ENCODE results near the gene EXOSC7.
"Not testable (repeated sequence)": the region's sequence is repeated elsewhere in the genome, so short reads cannot be mapped to it uniquely, and the experiment has no call there.

Gene EXOSC7

GRCh38 chr3:44962621-44963393, 13.2 kb upstream of the EXOSC7 start:
- DNase-seq = no peak

- no peak for DNase-seq
Observed at GRCh38 chr3:44963571-44964325, 12.3 kb upstream of the EXOSC7 start.

- no peak for DNase-seq
Observed at GRCh38 chr3:44965165-44965564, 10.9 kb upstream of the EXOSC7 start.

GRCh38 chr3:44966795-44967278, 9.2 kb upstream of the EXOSC7 start:
- no peak for DNase-seq

GRCh38 chr3:44968447-44968858, 7.6 kb upstream of the EXOSC7 start:
- DNase-seq = no peak

- no peak for DNase-seq
Observed at GRCh38 chr3:44969154-44969827, 6.8 kb upstream of the EXOSC7 start.

- no peak for DNase-seq
Observed at GRCh38 chr3:44969828-44970179, 6.2 kb upstream of the EXOSC7 start.

- DNase-seq = no peak
Observed at GRCh38 chr3:44970926-44971490, 5.0 kb upstream of the EXOSC7 start.

GRCh38 chr3:44974416-44974815, 1.6 kb upstream of the EXOSC7 start:
- DNase-seq = no peak

GRCh38 chr3:44981220-44981619, 5.2 kb downstream of the EXOSC7 start:
- DNase-seq = no peak

GRCh38 chr3:44981751-44982150, 5.7 kb downstream of the EXOSC7 start:
- no peak for DNase-seq

GRCh38 chr3:44982817-44983216, 6.8 kb downstream of the EXOSC7 start:
- DNase-seq = no peak

GRCh38 chr3:44983484-44983941, 7.5 kb downstream of the EXOSC7 start:
- DNase-seq = no peak

- DNase-seq = no peak
Observed at GRCh38 chr3:44984335-44984734, 8.3 kb downstream of the EXOSC7 start.

GRCh38 chr3:44986330-44986729, 10.3 kb downstream of the EXOSC7 start:
- DNase-seq = not testable (repeated sequence)

- no peak for DNase-seq
Observed at GRCh38 chr3:44987332-44987731, 11.3 kb downstream of the EXOSC7 start.

GRCh38 chr3:44988073-44988472, 12.0 kb downstream of the EXOSC7 start:
- DNase-seq = no peak

GRCh38 chr3:44989141-44989540, 13.1 kb downstream of the EXOSC7 start:
- DNase-seq = no peak

GRCh38 chr3:44989636-44990373, 13.8 kb downstream of the EXOSC7 start:
- no peak for DNase-seq

GRCh38 chr3:44991326-44991725, 15.3 kb downstream of the EXOSC7 start:
- DNase-seq = no peak

- DNase-seq = no peak
Observed at GRCh38 chr3:44992555-44993470, 16.8 kb downstream of the EXOSC7 start.

All from NCI-H446 treated with DMSO at 0.1 percent for 48 hours (cell line).